Mesendoderm (in vitro differentiated cells): Measurements from ENCODE around the gene BRF1.
"Not testable (repeated sequence)": the region's sequence is repeated elsewhere in the genome, so short reads cannot be mapped to it uniquely, and the experiment has no call there.

Experiments used
- DNase-seq: peaks from one replicate; pipeline ENCODE4 v3.0.0; 2013
- H2AK5ac ChIP-seq: 2 replicates; pipeline ENCODE4 v1.6.1; 2013; ENCODE audit warnings: low read length, inconsistent platforms
- H2BK120ac ChIP-seq: 2 replicates; pipeline ENCODE4 v1.6.1; 2013; ENCODE audit warnings: low read depth, mild to moderate bottlenecking, low read length, moderate library complexity, mixed read lengths
- H2BK15ac ChIP-seq: replicated peaks from 2 replicates; pipeline ENCODE4 v1.6.1; 2013; ENCODE audit warnings: low read depth, mild to moderate bottlenecking, moderate library complexity
- H2BK5ac ChIP-seq: 2 replicates; pipeline ENCODE4 v1.6.1; 2013; ENCODE audit warnings: low read length, inconsistent platforms
- H3K18ac ChIP-seq: 2 replicates; pipeline ENCODE4 v1.6.1; 2013; ENCODE audit warnings: mild to moderate bottlenecking, low read length, mixed read lengths
- H3K23ac ChIP-seq: one replicate; pipeline ENCODE4 v1.6.1; 2013; ENCODE audit warnings: low read length
- H3K27ac ChIP-seq: 2 replicates; pipeline ENCODE4 v1.5.1; 2013; ENCODE audit warnings: low read depth, mild to moderate bottlenecking, inconsistent platforms, low read length, moderate library complexity
- H3K27me3 ChIP-seq: 2 replicates; pipeline ENCODE4 v1.6.1; 2013; ENCODE audit warnings: low read length, control low read depth, mild to moderate bottlenecking, inconsistent platforms; ENCODE audit not compliant: insufficient read depth, poor library complexity
- H3K36me3 ChIP-seq: 2 replicates; pipeline ENCODE4 v1.6.1; 2013; ENCODE audit warnings: low read length, inconsistent platforms; ENCODE audit not compliant: control insufficient read depth, insufficient read depth
- H3K4ac ChIP-seq: one replicate; pipeline ENCODE4 v1.6.1; 2013; ENCODE audit warnings: low read depth, mild to moderate bottlenecking, low read length, moderate library complexity
- H3K4me1 ChIP-seq: 2 replicates; pipeline ENCODE4 v1.6.1; 2013; ENCODE audit warnings: low read depth, low read length, inconsistent platforms; ENCODE audit not compliant: control insufficient read depth
- H3K4me2 ChIP-seq: 2 replicates; pipeline ENCODE4 v1.6.1; 2013; ENCODE audit warnings: low read length
- H3K4me3 ChIP-seq: 2 replicates; pipeline ENCODE4 v1.5.1; 2013; ENCODE audit warnings: mild to moderate bottlenecking, low read length
- H3K56ac ChIP-seq: one replicate; pipeline ENCODE4 v1.6.1; 2013; ENCODE audit warnings: low read length
- H3K79me1 ChIP-seq: 2 replicates; pipeline ENCODE4 v1.6.1; 2013; ENCODE audit warnings: low read length, inconsistent platforms
- H3K79me2 ChIP-seq: 2 replicates; pipeline ENCODE4 v1.6.1; 2013; ENCODE audit warnings: mild to moderate bottlenecking, low read length; ENCODE audit not compliant: control insufficient read depth, insufficient read depth
- H3K9ac ChIP-seq: 2 replicates; pipeline ENCODE4 v1.6.1; 2013; ENCODE audit warnings: low read length, inconsistent platforms
- H4K5ac ChIP-seq: one replicate; pipeline ENCODE4 v1.6.1; 2013; ENCODE audit warnings: low read length
- H4K8ac ChIP-seq: one replicate; pipeline ENCODE4 v1.6.1; 2013; ENCODE audit warnings: low read depth, mild to moderate bottlenecking, control low read depth, low read length, moderate library complexity
- WGBS: extraction: QIAGEN DNeasy Blood & Tissue Kit; methylation state at CpG from one replicate; pipeline ENCODE4 v1.1.7; 2013; ENCODE audit warnings: low lambda C conversion rate, missing lambda C conversion rate; ENCODE audit not compliant: insufficient coverage; ENCODE audit errors: extremely low coverage; 5-methylcytosine and 5-hydroxymethylcytosine counted together

The BRF1 gene

GRCh38 chr14:105303949-105304348, 3.1 kb upstream of the BRF1 start:
- Histone ChIP-seq H3K4me3 (no peak overlapping the region), H3K36me3 (no peaks in the 10 kb centered on the region), H3K23ac (no peak overlapping the region), H2BK15ac (no peak overlapping the region), H3K4ac (no peak overlapping the region), H4K5ac (no peak overlapping the region), H4K8ac (no peak overlapping the region), H2AK5ac (no peak overlapping the region), H3K56ac (no peak overlapping the region), H3K79me1 (peaks cover 3% of the 10 kb centered on the region), H3K27ac (no peak overlapping the region), H3K27me3 (no peaks in the 10 kb centered on the region), H3K79me2 (no peaks in the 10 kb centered on the region), H2BK120ac (no peak overlapping the region), H3K9ac (no peak overlapping the region), H3K18ac (no peak overlapping the region), H3K4me1 (no peaks in the 10 kb centered on the region), H2BK5ac (no peak overlapping the region), H3K4me2 (no peak overlapping the region)
- DNase-seq = no peak
- WGBS = no CpG with 5 or more reads among the region's 6 CpGs

GRCh38 chr14:105301915-105302249, 1.1 kb upstream of the BRF1 start:
- H3K4ac ChIP-seq, H3K4me3 ChIP-seq, H3K27me3 ChIP-seq, DNase-seq, H3K18ac ChIP-seq, H2BK5ac ChIP-seq, H3K27ac ChIP-seq, H4K8ac ChIP-seq, H3K36me3 ChIP-seq, H2AK5ac ChIP-seq, H3K79me1 ChIP-seq, H2BK120ac ChIP-seq, H4K5ac ChIP-seq, H3K23ac ChIP-seq, H3K4me1 ChIP-seq, H2BK15ac ChIP-seq, H3K79me2 ChIP-seq, H3K4me2 ChIP-seq: not testable (repeated sequence)
- Histone ChIP-seq H3K56ac (peak overlapping the region; percentile 69), H3K9ac (peak overlapping the region; percentile 54)
- WGBS = no CpG with 5 or more reads among the region's 11 CpGs

DNA sequence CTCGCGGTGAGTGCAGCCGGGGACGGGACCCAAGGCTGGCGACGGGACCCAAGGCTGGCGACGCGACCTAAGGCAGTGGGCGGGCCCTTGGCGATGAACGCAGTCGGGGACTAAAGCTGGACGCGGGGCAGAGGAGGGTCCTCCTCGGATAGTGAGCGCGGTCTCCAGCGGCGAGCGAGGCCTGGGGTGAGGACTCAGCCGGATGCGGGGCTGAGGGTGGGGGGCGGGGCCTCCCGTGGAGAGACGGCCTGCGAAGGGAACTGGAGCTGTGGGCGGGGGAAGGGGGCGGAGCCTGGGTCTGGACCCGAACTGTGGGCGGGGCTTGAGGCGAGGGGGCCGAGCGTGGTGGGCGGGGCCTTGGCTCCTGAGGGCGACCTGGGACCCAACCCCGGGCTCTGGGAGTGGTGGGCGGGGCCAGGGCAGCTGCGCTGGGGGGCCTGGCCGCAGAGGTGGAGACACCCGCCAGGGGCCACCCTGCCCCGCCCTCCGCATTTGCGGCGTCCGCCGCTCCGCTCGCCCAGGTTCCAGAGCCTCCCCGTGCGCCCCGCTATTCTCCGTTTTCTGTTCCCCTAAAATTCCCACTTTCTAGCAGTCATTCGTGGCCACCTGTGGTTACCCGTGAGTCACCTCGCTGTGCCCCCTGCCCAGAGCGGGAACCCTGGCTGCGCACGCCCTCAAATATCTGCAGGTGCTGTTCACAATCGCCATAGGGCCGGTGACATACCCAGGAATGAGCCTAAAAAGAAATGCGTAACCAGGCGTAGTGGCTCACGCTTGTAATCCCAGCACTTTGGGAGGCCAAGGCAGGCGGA, 508 bp upstream of the BRF1 start:
- Histone ChIP-seq H3K4me3 (peak overlapping the region; percentile 73), H2AK5ac (no peak overlapping the region), H2BK15ac (no peak overlapping the region), H3K27me3 (no peaks in the 10 kb centered on the region), H3K79me2 (no peaks in the 10 kb centered on the region), H3K27ac (peak overlapping the region; percentile 95), H3K79me1 (peaks cover 3% of the 10 kb centered on the region), H3K4ac (no peak overlapping the region), H3K56ac (peak overlapping the region; percentile 99), H4K8ac (no peak overlapping the region), H3K4me2 (peak overlapping the region; percentile 90), H4K5ac (no peak overlapping the region), H3K36me3 (no peaks in the 10 kb centered on the region), H3K4me1 (no peaks in the 10 kb centered on the region), H3K9ac (peak overlapping the region; percentile 89), H2BK120ac (no peak overlapping the region), H3K18ac (peak overlapping the region; percentile 75), H3K23ac (no peak overlapping the region), H2BK5ac (peak overlapping the region; percentile 84)
- peak; percentile 94 for DNase-seq
- no CpG with 5 or more reads among the region's 65 CpGs for WGBS

- Histone ChIP-seq H3K4me2 (peak overlapping the region; percentile 79), H3K36me3 (no peaks in the 10 kb centered on the region), H3K79me1 (peaks cover 5% of the 10 kb centered on the region), H3K56ac (peak overlapping the region; percentile 95), H3K4ac (no peak overlapping the region), H4K5ac (no peak overlapping the region), H3K27me3 (no peaks in the 10 kb centered on the region), H2BK15ac (no peak overlapping the region), H3K27ac (peak overlapping the region; percentile 95), H3K79me2 (no peaks in the 10 kb centered on the region), H3K9ac (peak overlapping the region; percentile 77), H3K18ac (no peak overlapping the region), H3K23ac (peak overlapping the region; percentile 50), H2BK5ac (no peak overlapping the region), H4K8ac (no peak overlapping the region), H3K4me1 (no peaks in the 10 kb centered on the region), H2BK120ac (no peak overlapping the region), H3K4me3 (peak overlapping the region; percentile 45), H2AK5ac (no peak overlapping the region)
- no peak for DNase-seq
- WGBS = no CpG with 5 or more reads among the region's 54 CpGs
Measured at GRCh38 chr14:105299654-105300541, 903 bp downstream of the BRF1 start.

GRCh38 chr14:105297311-105297710, 3.5 kb downstream of the BRF1 start:
- H3K4ac ChIP-seq, H3K4me2 ChIP-seq, H4K8ac ChIP-seq, H3K36me3 ChIP-seq, H3K27me3 ChIP-seq, H3K56ac ChIP-seq, H2AK5ac ChIP-seq, H2BK5ac ChIP-seq, H4K5ac ChIP-seq, H3K9ac ChIP-seq, H3K27ac ChIP-seq, DNase-seq, H3K23ac ChIP-seq, H2BK120ac ChIP-seq, H3K79me2 ChIP-seq, H2BK15ac ChIP-seq, H3K18ac ChIP-seq, H3K4me3 ChIP-seq, H3K4me1 ChIP-seq: not testable (repeated sequence)
- H3K79me1 ChIP-seq = peaks cover 14% of the 10 kb centered on the region
- no CpG with 5 or more reads among the region's 11 CpGs for WGBS
